ENCODE measurements around the gene ACY1.
A peak's percentile ranks its signal among the peaks of the same experiment; 100 is the strongest.

The ACY1 gene

GRCh38 chr3:51968170-51968775 lies 15.1 kb upstream of the ACY1 start:
- peaks cover 0 to 52% of the 10 kb centered on the region in 2 donors for H3K4me1 ChIP-seq (ENCODE audit: control insufficient read depth in 1 of 2, insufficient read depth in 2 of 2, low read length in 2 of 2)

GRCh38 chr3:51968883-51969678 lies 14.3 kb upstream of the ACY1 start:
- Histone ChIP-seq H3K36me3 (ENCODE audit: control insufficient read depth in 1 of 2, insufficient read depth in 2 of 2, low read length in 2 of 2) (no peaks in the 10 kb centered on the region), H3K4me3 (ENCODE audit: low read depth in 1 of 2, low read length in 2 of 2) (no peak overlapping the region), H3K27ac (ENCODE audit: low read length) (no peak overlapping the region), H3K4me1 (ENCODE audit: control insufficient read depth in 1 of 2, insufficient read depth in 2 of 2, low read length in 2 of 2) (peaks cover 2 to 45% of the 10 kb centered on the region in 2 donors), H3K9me3 (ENCODE audit: control insufficient read depth in 1 of 2, low read length in 2 of 2) (no peaks in the 10 kb centered on the region), H3K27me3 (ENCODE audit: low read depth, low read length) (no peaks in the 10 kb centered on the region)

More at GRCh38 chr3:51968170-51968775, 15.1 kb upstream of the ACY1 start:
- Histone ChIP-seq H3K9me3 (ENCODE audit: control insufficient read depth in 1 of 2, low read length in 2 of 2) (no peaks in the 10 kb centered on the region), H3K27me3 (ENCODE audit: low read depth, low read length) (no peaks in the 10 kb centered on the region), H3K4me3 (ENCODE audit: low read depth in 1 of 2, low read length in 2 of 2) (peak overlapping the region; percentile 64 to 71), H3K27ac (ENCODE audit: low read length) (peak overlapping the region; percentile 45), H3K36me3 (ENCODE audit: control insufficient read depth in 1 of 2, insufficient read depth in 2 of 2, low read length in 2 of 2) (no peaks in the 10 kb centered on the region)

- H3K27ac ChIP-seq (ENCODE audit: low read length), result no peak overlapping the region
Measured at GRCh38 chr3:51969841-51970240, 13.5 kb upstream of the ACY1 start.

GRCh38 chr3:51970606-51971300 lies 12.6 kb upstream of the ACY1 start:
- peaks cover 11 to 44% of the 10 kb centered on the region in 2 donors for H3K4me1 ChIP-seq (ENCODE audit: control insufficient read depth in 1 of 2, insufficient read depth in 2 of 2, low read length in 2 of 2)
- no peak overlapping the region for H3K27ac ChIP-seq (ENCODE audit: low read length)
- H3K36me3 ChIP-seq (ENCODE audit: control insufficient read depth in 1 of 2, insufficient read depth in 2 of 2, low read length in 2 of 2), result no peaks in the 10 kb centered on the region
- no peak overlapping the region for H3K4me3 ChIP-seq (ENCODE audit: low read depth in 1 of 2, low read length in 2 of 2)
- H3K27me3 ChIP-seq (ENCODE audit: low read depth, low read length), result no peaks in the 10 kb centered on the region
- no peaks in the 10 kb centered on the region for H3K9me3 ChIP-seq (ENCODE audit: control insufficient read depth in 1 of 2, low read length in 2 of 2)

More at GRCh38 chr3:51969841-51970240, 13.5 kb upstream of the ACY1 start:
- no peaks in the 10 kb centered on the region for H3K27me3 ChIP-seq (ENCODE audit: low read depth, low read length)
- H3K4me3 ChIP-seq (ENCODE audit: low read depth in 1 of 2, low read length in 2 of 2), result no peak overlapping the region
- H3K4me1 ChIP-seq (ENCODE audit: control insufficient read depth in 1 of 2, insufficient read depth in 2 of 2, low read length in 2 of 2), result peaks cover 6 to 46% of the 10 kb centered on the region in 2 donors
- no peaks in the 10 kb centered on the region for H3K36me3 ChIP-seq (ENCODE audit: control insufficient read depth in 1 of 2, insufficient read depth in 2 of 2, low read length in 2 of 2)
- H3K9me3 ChIP-seq (ENCODE audit: control insufficient read depth in 1 of 2, low read length in 2 of 2), result no peaks in the 10 kb centered on the region

- Histone ChIP-seq H3K27me3 (ENCODE audit: low read depth, low read length) (no peaks in the 10 kb centered on the region), H3K36me3 (ENCODE audit: control insufficient read depth in 1 of 2, insufficient read depth in 2 of 2, low read length in 2 of 2) (no peaks in the 10 kb centered on the region), H3K27ac (ENCODE audit: low read length) (no peak overlapping the region), H3K9me3 (ENCODE audit: control insufficient read depth in 1 of 2, low read length in 2 of 2) (no peaks in the 10 kb centered on the region), H3K4me1 (ENCODE audit: control insufficient read depth in 1 of 2, insufficient read depth in 2 of 2, low read length in 2 of 2) (peaks cover 13 to 42% of the 10 kb centered on the region in 2 donors), H3K4me3 (ENCODE audit: low read depth in 1 of 2, low read length in 2 of 2) (no peak overlapping the region)
Measured at GRCh38 chr3:51971350-51971749, 12.0 kb upstream of the ACY1 start.

GRCh38 chr3:51974277-51974962 lies 8.9 kb upstream of the ACY1 start:
- H3K4me3 ChIP-seq (ENCODE audit: low read depth in 1 of 2, low read length in 2 of 2), result peak overlapping the region; percentile 79 to 81
- peak overlapping the region; percentile 98 for H3K27ac ChIP-seq (ENCODE audit: low read length)
- peaks cover 13 to 22% of the 10 kb centered on the region in 2 donors for H3K4me1 ChIP-seq (ENCODE audit: control insufficient read depth in 1 of 2, insufficient read depth in 2 of 2, low read length in 2 of 2)
- H3K9me3 ChIP-seq (ENCODE audit: control insufficient read depth in 1 of 2, low read length in 2 of 2), result no peaks in the 10 kb centered on the region
- no peaks in the 10 kb centered on the region for H3K27me3 ChIP-seq (ENCODE audit: low read depth, low read length)
- H3K36me3 ChIP-seq (ENCODE audit: control insufficient read depth in 1 of 2, insufficient read depth in 2 of 2, low read length in 2 of 2), result no peaks in the 10 kb centered on the region

GRCh38 chr3:51974963-51975851 lies 8.1 kb upstream of the ACY1 start, which contains the start of gene ABHD14A:
Gene ABHD14A, plus strand, starts transcription at chr3:51975064. Its CDS starts 72 bp downstream, at chr3:51975136.
- Histone ChIP-seq H3K27me3 (ENCODE audit: low read depth, low read length) (no peaks in the 10 kb centered on the region), H3K9me3 (ENCODE audit: control insufficient read depth in 1 of 2, low read length in 2 of 2) (no peaks in the 10 kb centered on the region), H3K36me3 (ENCODE audit: control insufficient read depth in 1 of 2, insufficient read depth in 2 of 2, low read length in 2 of 2) (no peaks in the 10 kb centered on the region), H3K4me1 (ENCODE audit: control insufficient read depth in 1 of 2, insufficient read depth in 2 of 2, low read length in 2 of 2) (peaks cover 13 to 22% of the 10 kb centered on the region in 2 donors), H3K4me3 (ENCODE audit: low read depth in 1 of 2, low read length in 2 of 2) (peak within 1 kb of the TSS; percentile 79 to 81), H3K27ac (ENCODE audit: low read length) (peak within 1 kb of the TSS; percentile 98)

GRCh38 chr3:51975852-51976549 lies 7.3 kb upstream of the ACY1 start:
- Histone ChIP-seq H3K9me3 (ENCODE audit: control insufficient read depth in 1 of 2, low read length in 2 of 2) (no peaks in the 10 kb centered on the region), H3K4me3 (ENCODE audit: low read depth in 1 of 2, low read length in 2 of 2) (peak overlapping the region; percentile 79 to 81), H3K4me1 (ENCODE audit: control insufficient read depth in 1 of 2, insufficient read depth in 2 of 2, low read length in 2 of 2) (peaks cover 13 to 22% of the 10 kb centered on the region in 2 donors), H3K27ac (ENCODE audit: low read length) (no peak overlapping the region), H3K27me3 (ENCODE audit: low read depth, low read length) (no peaks in the 10 kb centered on the region), H3K36me3 (ENCODE audit: control insufficient read depth in 1 of 2, insufficient read depth in 2 of 2, low read length in 2 of 2) (peaks cover 0 to 4% of the 10 kb centered on the region in 2 donors)

- peaks cover 17 to 29% of the 10 kb centered on the region in 2 donors for H3K4me1 ChIP-seq (ENCODE audit: control insufficient read depth in 1 of 2, insufficient read depth in 2 of 2, low read length in 2 of 2)
- no peak overlapping the region for H3K27ac ChIP-seq (ENCODE audit: low read length)
- no peaks in the 10 kb centered on the region for H3K9me3 ChIP-seq (ENCODE audit: control insufficient read depth in 1 of 2, low read length in 2 of 2)
- H3K36me3 ChIP-seq (ENCODE audit: control insufficient read depth in 1 of 2, insufficient read depth in 2 of 2, low read length in 2 of 2), result peaks cover 0 to 5% of the 10 kb centered on the region in 2 donors
- no peak overlapping the region for H3K4me3 ChIP-seq (ENCODE audit: low read depth in 1 of 2, low read length in 2 of 2)
- H3K27me3 ChIP-seq (ENCODE audit: low read depth, low read length), result no peaks in the 10 kb centered on the region
Measured at GRCh38 chr3:51977446-51978142, 5.7 kb upstream of the ACY1 start.
